NCI-H187 treated with DMSO at 0.1 percent for 48 hours (cell line): ENCODE results near the gene SRPK2.
"Not testable (repeated sequence)": the region's sequence is repeated elsewhere in the genome, so short reads cannot be mapped to it uniquely, and the experiment has no call there.

Experiments used
- DNase-seq: peaks from one replicate; lab custom pipeline; 2025; lab: John Stamatoyannopoulos, UW

Gene SRPK2

GRCh38 chr7:105222953-105223352 lies 165.8 kb downstream of the SRPK2 start:
- no peak for DNase-seq

- DNase-seq: no peak
Measured at GRCh38 chr7:105219771-105220160, 169.0 kb downstream of the SRPK2 start.

GRCh38 chr7:105218939-105219770 lies 169.6 kb downstream of the SRPK2 start:
- DNase-seq: no peak

- DNase-seq: no peak
Measured at GRCh38 chr7:105218215-105218614, 170.5 kb downstream of the SRPK2 start.

GRCh38 chr7:105216786-105217185 lies 171.9 kb downstream of the SRPK2 start:
- no peak for DNase-seq

GRCh38 chr7:105215821-105216220 lies 172.9 kb downstream of the SRPK2 start:
- DNase-seq: no peak

- DNase-seq: no peak
Measured at GRCh38 chr7:105215182-105215581, 173.5 kb downstream of the SRPK2 start.

- no peak for DNase-seq
Measured at GRCh38 chr7:105213611-105214010, 175.1 kb downstream of the SRPK2 start.

- no peak for DNase-seq
Measured at GRCh38 chr7:105212212-105212611, 176.5 kb downstream of the SRPK2 start.

- DNase-seq: no peak
Measured at GRCh38 chr7:105210721-105211205, 178.0 kb downstream of the SRPK2 start.

- no peak for DNase-seq
Measured at GRCh38 chr7:105209870-105210269, 178.9 kb downstream of the SRPK2 start.

- no peak for DNase-seq
Measured at GRCh38 chr7:105209433-105209832, 179.3 kb downstream of the SRPK2 start.

GRCh38 chr7:105206985-105207384 lies 181.7 kb downstream of the SRPK2 start:
- no peak for DNase-seq

GRCh38 chr7:105205592-105206237 lies 183.0 kb downstream of the SRPK2 start:
- no peak for DNase-seq

GRCh38 chr7:105204953-105205352 lies 183.8 kb downstream of the SRPK2 start:
- no peak for DNase-seq

GRCh38 chr7:105204520-105204919 lies 184.2 kb downstream of the SRPK2 start:
- DNase-seq: no peak

- DNase-seq: no peak
Measured at GRCh38 chr7:105202616-105203015, 186.1 kb downstream of the SRPK2 start.

GRCh38 chr7:105199386-105199785 lies 189.3 kb downstream of the SRPK2 start:
- no peak for DNase-seq

GRCh38 chr7:105198223-105198622 lies 190.5 kb downstream of the SRPK2 start:
- DNase-seq: no peak

- DNase-seq: no peak
Measured at GRCh38 chr7:105196473-105196872, 192.2 kb downstream of the SRPK2 start.

- DNase-seq: no peak
Measured at GRCh38 chr7:105195891-105196290, 192.8 kb downstream of the SRPK2 start.

- DNase-seq: not testable (repeated sequence)
Measured at GRCh38 chr7:105194959-105195358, 193.8 kb downstream of the SRPK2 start.

GRCh38 chr7:105191331-105191730 lies 197.4 kb downstream of the SRPK2 start:
- DNase-seq: no peak
